Panc1 (cell line): ENCODE measurements around the gene DBH. TPM values are rescaled to one million over a fixed set of nuclear protein-coding genes. Genes with fewer than 3 reads are reported as not detected.

Experiments
- ATAC-seq: fragments of 200-7000 bp; cut with Tn5 transposase; 2 replicates; pipeline ENCODE4 v1.9.1; 2020; ENCODE audit warnings: mild to moderate bottlenecking, moderate library complexity
- BruUV-seq: library from RNA; stranded (reverse); fragments of 400-500 nt; replicated peaks from 2 replicates; lab custom pipeline; 2021; lab: Mats Ljungman, UMichigan
- CTCF ChIA-PET: fragments of 300-600 bp; sonication (Branson Sonifier 250); formaldehyde crosslinking; loops from one replicate; lab custom pipeline; 2022; ENCODE audit warnings: antibody characterized with exemption; lab: Charles Lee
- POLR2A ChIA-PET: fragments of 300-600 bp; sonication (Branson Sonifier 250); formaldehyde crosslinking; loops from one replicate; lab custom pipeline; 2022; ENCODE audit warnings: antibody characterized with exemption; lab: Charles Lee
- DNase-seq: peaks from one replicate; pipeline ENCODE4 v3.0.0-alpha.2; 2010; ENCODE audit warnings: low read depth, low spot score
- H3K27ac ChIP-seq: 2 replicates; pipeline ENCODE4 v1.5.1; 2011; ENCODE audit warnings: mild to moderate bottlenecking, low read length, inconsistent platforms
- H3K27me3 ChIP-seq: fragments of 200-500 bp; sonication (Bioruptor generic); 2 replicates; pipeline ENCODE4 v1.6.0; 2014; ENCODE audit warnings: low read length, inconsistent platforms; ENCODE audit not compliant: control insufficient read depth, insufficient read depth
- H3K36me3 ChIP-seq: fragments of 200-500 bp; sonication (Bioruptor generic); 2 replicates; pipeline ENCODE4 v1.5.1; 2014; ENCODE audit warnings: inconsistent platforms, mild to moderate bottlenecking, low read length, moderate library complexity; ENCODE audit not compliant: control insufficient read depth, insufficient read depth
- H3K4me1 ChIP-seq: 2 replicates; pipeline ENCODE4 v1.5.1; 2011; ENCODE audit warnings: inconsistent platforms, mild to moderate bottlenecking, low read length, moderate library complexity; ENCODE audit not compliant: control insufficient read depth, insufficient read depth
- H3K4me3 ChIP-seq, 2 experiments: 2 replicates each; pipeline ENCODE4 v1.5.1; 2011 to 2012; ENCODE audit warnings: low read depth in 2 of 2, low read length in 2 of 2, mild to moderate bottlenecking in 2 of 2, inconsistent platforms in 1 of 2, moderate library complexity in 1 of 2
- H3K9me3 ChIP-seq: fragments of 200-500 bp; sonication (Bioruptor generic); 2 replicates; pipeline ENCODE4 v1.5.1; 2014; ENCODE audit warnings: low read depth, mild to moderate bottlenecking, inconsistent platforms, low read length, moderate library complexity; ENCODE audit not compliant: control insufficient read depth, insufficient read depth
- CTCF ChIP-seq: fragments of 450-650 bp; IDR thresholded peaks from 2 replicates; pipeline ENCODE4 v1.5.1; 2017; ENCODE audit warnings: mild to moderate bottlenecking
- POLR2AphosphoS5 ChIP-seq: IDR thresholded peaks from 2 replicates; pipeline ENCODE4 v1.6.1; 2012; ENCODE audit warnings: mild to moderate bottlenecking, low read depth, low read length, moderate library complexity
- REST ChIP-seq, 2 experiments: IDR thresholded peaks; 2 replicates each; pipeline ENCODE4 v1.6.1; 2011 to 2012; ENCODE audit warnings: low read depth in 2 of 2, control low read depth in 1 of 2, low read length in 1 of 2, mild to moderate bottlenecking in 1 of 2, moderate library complexity in 1 of 2; ENCODE audit not compliant: insufficient read depth in 1 of 2
- SIN3A ChIP-seq: IDR thresholded peaks from 2 replicates; pipeline ENCODE4 v1.6.1; 2012; ENCODE audit warnings: low read depth, mild to moderate bottlenecking, low read length, moderate library complexity, borderline replicate concordance; ENCODE audit not compliant: insufficient read depth
- TCF7L2 ChIP-seq: IDR thresholded peaks from 2 replicates; pipeline ENCODE4 v1.6.1; 2011; ENCODE audit warnings: mild to moderate bottlenecking, low read depth, low read length, inconsistent platforms
- in situ Hi-C: cut with HindIII; loops from 2 replicates; pipeline ENCODE4 v1.10.0; 2016; ENCODE audit warnings: low sequenced_read_pairs, low pct_unique_long_range_greater_than_20kb
- intact Hi-C: fragments of 100-400 bp; cut with micrococcal nuclease; formaldehyde crosslinking; loops from one replicate; pipeline ENCODE4 v1.10.0; 2022; ENCODE audit not compliant: unreplicated experiment
- total RNA-seq: library from RNA; stranded (reverse); gene quantifications from one replicate; pipeline ENCODE4 v1.2.1, GENCODE V29; 2021; ENCODE audit not compliant: unreplicated experiment

The DBH gene
- total RNA-seq, 1 experiment from 2014 or later, result not detected

GRCh38 chr9:133619791-133620190, 16.4 kb upstream of the DBH start:
- no peaks in the 10 kb centered on the region for H3K4me1 ChIP-seq
- ChIA-PET CTCF (interaction anchor here (0.6 kb wide), 1 partner anchor 131 kb away, joined by 3 read pairs; no protein-coding TSS in a partner anchor), POLR2A (no interaction called here)
- H3K27me3 ChIP-seq, result peaks cover 4% of the 10 kb centered on the region
- ATAC-seq (no peak), DNase-seq (no peak)
- in situ Hi-C loops, result no loop called here
- no peak overlapping the region for H3K27ac ChIP-seq
- H3K9me3 ChIP-seq, result no peaks in the 10 kb centered on the region
- intact Hi-C loops, result no loop called here
- no TSS peak for BruUV-seq
- no peak overlapping the region for H3K4me3 ChIP-seq
- no peaks in the 10 kb centered on the region for H3K36me3 ChIP-seq
- TF ChIP-seq POLR2AphosphoS5 (no peak), REST (IDR thresholded peaks at IDR 0.05; ENCODE audit: insufficient read depth in 1 of 2, low read depth in 2 of 2, low read length in 1 of 2) (no peak), SIN3A (no peak), CTCF (no peak)

GRCh38 chr9:133621725-133622267, 14.4 kb upstream of the DBH start:
- Histone ChIP-seq H3K9me3 (no peaks in the 10 kb centered on the region), H3K27me3 (peaks cover 4% of the 10 kb centered on the region), H3K4me1 (no peaks in the 10 kb centered on the region), H3K27ac (no peak overlapping the region), H3K4me3 (no peak overlapping the region), H3K36me3 (no peaks in the 10 kb centered on the region)
- TF ChIP-seq SIN3A (no peak), POLR2AphosphoS5 (no peak), TCF7L2 (no peak), REST (IDR thresholded peaks at IDR 0.05; ENCODE audit: insufficient read depth in 1 of 2, low read depth in 2 of 2, low read length in 1 of 2) (no peak), CTCF (no peak)
- ChIA-PET CTCF (no interaction called here), POLR2A (no interaction called here)
- no peak for DNase-seq
- in situ Hi-C loops, result no loop called here
- ATAC-seq, result no peak
- BruUV-seq, result no TSS peak
- intact Hi-C loops, result no loop called here
